GM21786 (cell line): Measurements from ENCODE around the gene KCNJ1.
A peak's percentile ranks its signal among the peaks of the same experiment; 100 is the strongest.

Experiments used
- ATAC-seq: cut with Tn5 transposase; IDR thresholded peaks from one replicate; pipeline ENCODE4 v1.9.1; 2021; ENCODE audit not compliant: unreplicated experiment

KCNJ1 gene

GRCh38 chr11:128825050-128825784 lies 41.9 kb downstream of the KCNJ1 start:
- no peak for ATAC-seq

- ATAC-seq = no peak
Measured at GRCh38 chr11:128824191-128825049, 42.7 kb downstream of the KCNJ1 start.

GRCh38 chr11:128823753-128824152 lies 43.3 kb downstream of the KCNJ1 start:
- ATAC-seq = no peak

GRCh38 chr11:128822130-128822529 lies 45.0 kb downstream of the KCNJ1 start:
- ATAC-seq = no peak

GRCh38 chr11:128821556-128821955 lies 45.5 kb downstream of the KCNJ1 start:
- no peak for ATAC-seq

- ATAC-seq = no peak
Measured at GRCh38 chr11:128819198-128819597, 47.9 kb downstream of the KCNJ1 start.

- ATAC-seq = no peak
Measured at GRCh38 chr11:128814856-128815705, 52.0 kb downstream of the KCNJ1 start.

- no peak for ATAC-seq
Measured at GRCh38 chr11:128813729-128814128, 53.4 kb downstream of the KCNJ1 start.

- no peak for ATAC-seq
Measured at GRCh38 chr11:128810784-128811514, 56.1 kb downstream of the KCNJ1 start.

GRCh38 chr11:128809128-128809527 lies 58.0 kb downstream of the KCNJ1 start:
- no peak for ATAC-seq

GRCh38 chr11:128807909-128808308 lies 59.2 kb downstream of the KCNJ1 start:
- ATAC-seq = no peak

- no peak for ATAC-seq
Measured at GRCh38 chr11:128806506-128807261, 60.4 kb downstream of the KCNJ1 start.

GRCh38 chr11:128804481-128804880 lies 62.6 kb downstream of the KCNJ1 start:
- ATAC-seq = no peak

- no peak for ATAC-seq
Measured at GRCh38 chr11:128803449-128804245, 63.4 kb downstream of the KCNJ1 start.

GRCh38 chr11:128803011-128803410 lies 64.1 kb downstream of the KCNJ1 start:
- no peak for ATAC-seq

GRCh38 chr11:128802358-128802981 lies 64.6 kb downstream of the KCNJ1 start:
- peak; percentile 69 for ATAC-seq

- no peak for ATAC-seq
Measured at GRCh38 chr11:128800871-128801417, 66.2 kb downstream of the KCNJ1 start.

GRCh38 chr11:128796270-128796669 lies 70.8 kb downstream of the KCNJ1 start:
- ATAC-seq = peak; percentile 99
